HG03095 (cell line): ENCODE data around the gene ZBTB40.

Experiments
- ATAC-seq: cut with Tn5 transposase; IDR thresholded peaks from one replicate; pipeline ENCODE4 v1.9.1; 2021; ENCODE audit warnings: moderate library complexity; ENCODE audit not compliant: unreplicated experiment

ZBTB40 gene

GRCh38 chr1:22552021-22552420 lies 100.4 kb downstream of the ZBTB40 start:
- ATAC-seq = no peak

GRCh38 chr1:22553104-22553880 lies 101.6 kb downstream of the ZBTB40 start:
- ATAC-seq = no peak

DNA sequence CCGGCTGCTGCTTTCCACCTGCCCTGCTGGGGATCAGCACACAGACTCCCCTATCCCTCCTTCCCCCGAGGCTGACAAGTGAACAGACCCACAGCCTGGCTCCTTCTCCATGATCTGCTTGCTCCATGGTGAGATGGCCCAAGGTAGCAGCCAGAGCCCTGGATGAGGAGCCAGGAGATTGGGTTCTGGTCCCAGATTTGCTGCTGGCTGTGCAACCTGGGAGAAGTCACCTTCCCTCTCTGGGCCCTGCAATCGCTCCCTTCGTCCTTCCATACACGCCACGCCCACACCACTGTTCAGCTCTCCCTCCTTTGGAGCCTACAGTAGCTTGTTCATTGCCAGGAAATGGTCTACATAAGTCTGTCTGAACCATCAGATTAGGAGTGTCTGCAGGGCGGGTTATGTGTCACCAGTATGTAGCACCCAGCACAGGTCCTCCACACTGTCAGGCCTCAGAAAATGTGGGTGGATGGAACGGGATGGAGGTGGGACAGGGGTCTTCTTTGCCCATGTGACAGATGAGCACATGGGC lies 102.4 kb downstream of the ZBTB40 start:
- ATAC-seq = no peak

GRCh38 chr1:22555371-22555656 lies 103.7 kb downstream of the ZBTB40 start:
- ATAC-seq = no peak

- ATAC-seq = no peak
Measured at GRCh38 chr1:22556391-22557104, 104.9 kb downstream of the ZBTB40 start.

- no peak for ATAC-seq
Measured at GRCh38 chr1:22557341-22557950, 105.8 kb downstream of the ZBTB40 start.

DNA sequence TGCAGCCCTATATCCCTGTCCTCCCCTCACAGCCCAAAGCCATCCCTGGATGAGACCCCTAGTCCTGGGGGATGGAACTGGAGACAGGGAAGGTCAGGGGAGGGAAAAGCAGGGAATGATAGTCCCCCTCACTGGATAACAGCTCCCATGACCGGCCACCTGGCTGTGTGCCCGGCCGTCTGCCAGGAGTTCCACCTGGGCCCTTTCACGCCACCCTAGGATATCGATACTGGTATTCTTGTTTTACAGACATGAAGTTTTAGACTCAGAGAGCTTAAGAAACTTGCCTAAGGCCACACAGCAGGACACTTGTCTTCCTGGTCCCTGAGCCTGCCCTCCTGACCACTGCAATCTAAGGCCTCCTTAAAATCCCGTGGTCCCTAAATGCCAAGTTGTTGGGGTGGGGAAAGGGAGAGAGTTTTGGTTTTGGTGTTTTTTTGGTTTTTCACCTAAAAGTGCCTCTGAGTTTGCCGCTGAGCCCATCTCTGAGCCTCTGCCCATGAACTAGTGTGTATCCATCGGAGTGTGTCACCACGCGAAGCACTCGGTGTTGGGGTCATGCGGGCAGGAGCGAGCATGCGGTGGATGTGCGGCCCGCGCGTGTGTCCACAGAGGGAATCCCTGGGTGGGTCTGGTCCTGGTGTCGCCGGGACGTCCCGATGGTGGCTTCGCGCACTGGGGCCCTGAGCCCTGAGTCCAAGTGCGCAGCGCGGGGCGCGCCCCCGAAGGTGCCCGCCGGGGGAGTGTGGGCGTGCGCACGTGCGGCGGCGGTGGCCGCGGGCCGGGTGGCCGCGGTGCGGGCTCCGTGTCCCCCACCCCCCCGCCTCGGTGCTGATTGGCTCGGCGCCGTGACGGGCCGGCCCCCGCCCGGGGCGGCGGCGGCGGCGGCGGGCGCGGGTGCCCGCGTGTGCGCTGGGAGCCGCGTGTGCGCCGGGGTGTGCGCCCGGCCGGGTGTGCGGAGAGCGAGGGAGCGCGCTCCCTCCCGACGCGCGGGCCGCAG lies 111.2 kb downstream of the ZBTB40 start, which contains the start of gene EPHA8:
Gene EPHA8, plus strand, starts transcription at position 906 of the 1,000 bp plus-strand sequence. CDS start 147 bp downstream, outside the sequence.
- ATAC-seq = no peak

DNA sequence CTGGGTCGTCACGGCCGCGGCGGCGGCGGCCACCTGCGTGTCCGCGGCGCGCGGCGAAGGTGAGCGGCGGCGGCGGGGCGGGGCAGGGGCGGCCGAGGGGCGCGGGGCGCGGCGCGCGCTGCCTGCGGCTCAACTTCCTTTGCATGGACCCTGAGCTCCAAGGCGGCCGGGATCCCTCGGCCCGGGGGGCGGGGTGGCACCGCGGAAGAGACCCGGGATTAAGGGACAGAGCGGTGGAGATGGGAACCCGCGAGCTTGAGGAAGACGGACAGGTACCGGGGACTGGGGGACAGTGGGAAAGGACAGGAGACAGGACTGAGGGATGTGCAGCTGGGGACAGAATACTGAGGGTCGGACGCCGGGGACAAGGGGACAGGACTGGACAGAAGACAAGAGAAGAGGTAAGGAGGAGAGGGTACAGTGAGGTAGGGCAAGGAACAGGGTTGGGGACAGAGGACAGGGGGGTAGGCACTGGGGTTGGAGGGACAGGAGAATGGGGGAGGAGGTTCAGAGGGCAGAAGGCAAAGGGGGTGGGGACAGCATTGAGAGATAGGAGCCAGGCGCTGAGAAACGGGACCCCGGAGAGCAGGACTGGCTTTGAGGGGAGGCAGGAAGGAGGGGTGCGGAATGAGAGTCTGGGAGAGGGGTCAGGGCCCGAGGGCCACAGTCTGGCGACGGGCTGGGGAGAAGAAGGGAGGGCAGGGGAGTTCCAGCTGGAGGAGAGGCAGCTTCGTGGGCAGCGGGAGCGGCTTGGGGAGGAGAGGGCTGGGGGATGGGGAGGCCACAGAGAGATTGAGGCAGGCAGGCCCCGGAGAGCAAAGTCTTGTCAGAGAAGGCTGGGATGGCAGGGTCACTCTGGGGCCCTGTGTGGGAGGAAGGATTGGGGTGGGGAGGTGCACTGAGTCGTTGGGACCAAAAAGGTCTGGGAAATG lies 112.3 kb downstream of the ZBTB40 start:
- ATAC-seq = no peak

DNA sequence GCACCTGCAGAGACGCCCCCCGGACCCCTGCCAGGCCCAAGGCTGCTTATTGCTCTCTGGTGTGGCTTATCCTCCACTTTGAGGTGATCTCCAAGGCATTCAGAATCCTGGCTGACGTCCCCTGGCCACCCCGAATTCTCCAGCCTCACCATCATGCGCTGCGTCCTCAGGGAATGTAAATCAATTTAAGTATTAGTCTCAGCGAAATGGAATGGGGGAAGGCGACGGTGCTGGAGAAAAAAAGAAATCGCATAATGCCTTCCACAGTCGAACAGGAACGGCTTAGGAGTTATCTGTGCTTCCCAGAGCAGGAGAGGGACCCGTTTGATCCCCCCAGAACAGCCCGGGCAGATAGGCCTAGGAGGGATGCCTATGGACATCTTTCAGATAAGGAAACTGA lies 114.5 kb downstream of the ZBTB40 start:
- no peak for ATAC-seq

- no peak for ATAC-seq
Measured at GRCh38 chr1:22567197-22567596, 115.5 kb downstream of the ZBTB40 start.

DNA sequence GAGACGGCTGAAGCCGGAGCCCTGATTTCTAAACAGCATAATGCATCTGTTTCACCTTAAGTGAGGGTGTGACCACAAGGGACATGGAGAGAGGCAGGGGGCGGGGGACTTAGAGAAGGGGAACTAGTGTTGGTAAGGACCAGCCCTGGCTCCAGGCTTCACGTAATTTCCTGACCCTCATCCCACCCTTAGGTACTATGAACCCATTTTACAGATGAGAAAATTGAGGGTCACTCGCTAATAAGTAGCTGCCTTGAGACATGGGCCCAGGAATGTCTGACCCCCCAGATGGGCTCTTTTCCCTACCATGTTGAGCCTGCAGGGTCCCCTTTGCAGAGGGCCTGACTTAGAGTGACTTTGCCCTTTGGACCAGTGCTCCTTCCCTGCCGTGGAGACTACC lies 116.3 kb downstream of the ZBTB40 start:
- ATAC-seq = no peak

GRCh38 chr1:22569269-22569668 lies 117.6 kb downstream of the ZBTB40 start:
- ATAC-seq = no peak

- no peak for ATAC-seq
Measured at GRCh38 chr1:22570140-22570909, 118.7 kb downstream of the ZBTB40 start.

DNA sequence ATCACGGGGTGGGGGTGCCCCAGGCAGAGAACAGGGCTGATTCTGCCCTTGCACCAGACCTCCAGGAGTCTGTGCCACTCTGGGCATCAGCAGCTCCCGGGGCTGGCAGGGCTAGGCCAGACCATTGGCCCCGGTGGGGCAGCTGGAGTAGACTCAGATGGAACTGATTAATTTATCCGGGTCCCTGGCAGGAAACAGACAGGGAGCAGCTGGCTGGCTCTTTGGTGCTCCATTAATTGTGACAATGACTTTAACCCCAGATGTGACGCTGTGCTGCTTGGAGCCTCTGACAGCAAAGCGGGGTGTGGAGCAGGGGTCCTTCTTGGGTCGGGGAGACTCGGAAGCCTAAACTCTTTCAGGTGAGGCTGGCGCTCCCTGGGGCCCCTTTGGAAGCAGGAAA lies 121.2 kb downstream of the ZBTB40 start:
- ATAC-seq = no peak

- ATAC-seq = no peak
Measured at GRCh38 chr1:22573237-22573636, 121.6 kb downstream of the ZBTB40 start.

DNA sequence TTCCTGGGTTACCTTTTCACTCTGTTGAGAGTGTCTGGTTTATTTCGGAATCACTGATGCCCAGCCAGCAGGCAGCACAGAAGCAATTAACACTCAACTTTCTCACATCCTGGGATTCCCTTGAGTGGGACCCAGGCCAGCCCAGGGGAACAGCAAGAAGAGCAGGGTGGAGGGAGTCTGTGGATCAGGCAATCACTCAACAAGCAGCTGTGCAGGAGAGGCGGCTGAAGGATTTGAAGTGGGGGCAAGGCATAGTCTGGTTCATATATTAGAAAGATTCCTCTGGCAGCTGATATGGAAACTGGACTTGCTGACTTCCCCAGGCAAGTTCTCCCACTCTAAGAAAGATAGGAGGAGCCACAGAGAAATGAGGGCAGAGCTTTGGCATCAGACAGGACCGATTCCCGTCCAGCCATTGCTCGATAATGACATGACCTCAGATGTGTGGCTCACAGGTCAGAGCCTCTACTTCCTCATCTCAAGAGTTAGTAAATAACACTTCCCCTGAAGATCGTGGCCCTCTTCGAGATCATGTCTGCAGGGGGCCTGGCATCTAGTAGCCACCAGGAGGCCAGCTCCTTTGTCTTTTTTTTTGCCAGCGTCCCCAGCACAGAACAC lies 124.0 kb downstream of the ZBTB40 start:
- ATAC-seq = no peak

- ATAC-seq = no peak
Measured at GRCh38 chr1:22576150-22576544, 124.5 kb downstream of the ZBTB40 start.

- no peak for ATAC-seq
Measured at GRCh38 chr1:22576617-22577016, 125.0 kb downstream of the ZBTB40 start.
